IMR-90 (cell line): ENCODE data around the gene TADA2A. TPM values are rescaled to one million over a fixed set of nuclear protein-coding genes. Genes with fewer than 3 reads are reported as not detected.

Experiments
- ATAC-seq: fragments of 200-7000 bp; cut with Tn5 transposase; 2 replicates; pipeline ENCODE4 v1.9.1; 2020; ENCODE audit warnings: low read depth, mild to moderate bottlenecking, moderate library complexity
- BruUV-seq: library from RNA; stranded (reverse); fragments of 400-500 nt; replicated peaks from 2 replicates; lab custom pipeline; 2021; lab: Mats Ljungman, UMichigan
- CTCF ChIA-PET: fragments of 300-600 bp; formaldehyde crosslinking; extraction: SDS; loops from one replicate; lab custom pipeline; 2021; ENCODE audit warnings: antibody characterized with exemption; lab: Yijun Ruan, JAX
- POLR2A ChIA-PET: fragments of 300-600 bp; sonication (Branson Sonifier 250); formaldehyde crosslinking; loops from one replicate; lab custom pipeline; 2022; ENCODE audit warnings: antibody characterized with exemption; ENCODE audit not compliant: unreplicated experiment; lab: Charles Lee
- DNase-seq: peaks from one replicate; pipeline ENCODE4 v3.0.0; 2013
- H2AFZ ChIP-seq: replicated peaks from 2 replicates; pipeline ENCODE3; 2013; ENCODE audit warnings: low read length, mild to moderate bottlenecking; ENCODE audit not compliant: poor library complexity
- H2AK5ac ChIP-seq: 2 replicates; pipeline ENCODE4 v1.6.1; 2013; ENCODE audit warnings: low read depth, low read length, inconsistent platforms
- H2AK9ac ChIP-seq: replicated peaks from 2 replicates; pipeline ENCODE3; 2013; ENCODE audit warnings: mild to moderate bottlenecking, low read depth, low read length, moderate library complexity; ENCODE audit not compliant: poor library complexity
- H2BK120ac ChIP-seq: 2 replicates; pipeline ENCODE4 v1.6.1; 2013; ENCODE audit warnings: low read depth, low read length, inconsistent platforms
- H2BK15ac ChIP-seq: 3 replicates; pipeline ENCODE4 v1.6.1; 2013; ENCODE audit warnings: low read depth, low read length, inconsistent platforms
- H2BK20ac ChIP-seq: 2 replicates; pipeline ENCODE4 v1.6.1; 2013; ENCODE audit warnings: low read depth, mild to moderate bottlenecking, inconsistent platforms, low read length, moderate library complexity
- H2BK5ac ChIP-seq: 2 replicates; pipeline ENCODE4 v1.6.1; 2013; ENCODE audit warnings: mild to moderate bottlenecking, low read depth, low read length, inconsistent platforms; ENCODE audit not compliant: poor library complexity, severe bottlenecking
- H3K14ac ChIP-seq: replicated peaks from 2 replicates; pipeline ENCODE4 v1.6.1; 2013; ENCODE audit warnings: low read depth, low read length, inconsistent platforms
- H3K18ac ChIP-seq: 2 replicates; pipeline ENCODE4 v1.6.1; 2013; ENCODE audit warnings: low read depth, low read length, control low read depth
- H3K23ac ChIP-seq: 2 replicates; pipeline ENCODE4 v1.6.1; 2013; ENCODE audit warnings: low read depth, low read length, inconsistent platforms
- H3K27ac ChIP-seq: 2 replicates; pipeline ENCODE4 v1.5.1; 2013; ENCODE audit warnings: mild to moderate bottlenecking, control low read depth, low read length; ENCODE audit not compliant: insufficient read depth
- H3K27me3 ChIP-seq: 2 replicates; pipeline ENCODE4 v1.6.1; 2013; ENCODE audit warnings: low read length; ENCODE audit not compliant: control insufficient read depth, insufficient read depth
- H3K36me3 ChIP-seq: 2 replicates; pipeline ENCODE4 v1.6.1; 2013; ENCODE audit warnings: low read length, mixed read lengths; ENCODE audit not compliant: control insufficient read depth, insufficient read depth
- H3K4ac ChIP-seq: 2 replicates; pipeline ENCODE4 v1.6.1; 2013; ENCODE audit warnings: low read depth, low read length, inconsistent platforms
- H3K4me1 ChIP-seq: 2 replicates; pipeline ENCODE4 v1.6.1; 2013; ENCODE audit warnings: low read length, mixed read lengths; ENCODE audit not compliant: control insufficient read depth, insufficient read depth
- H3K4me2 ChIP-seq: 2 replicates; pipeline ENCODE4 v1.6.1; 2013; ENCODE audit warnings: low read depth, mild to moderate bottlenecking, control low read depth, low read length, moderate library complexity
- H3K4me3 ChIP-seq: 2 replicates; pipeline ENCODE4 v1.5.1; 2013; ENCODE audit warnings: low read depth, mild to moderate bottlenecking, control low read depth, low read length, moderate library complexity; ENCODE audit not compliant: insufficient read depth
- H3K56ac ChIP-seq: 2 replicates; pipeline ENCODE4 v1.6.1; 2013; ENCODE audit warnings: low read length, inconsistent platforms; ENCODE audit not compliant: insufficient read depth; ENCODE audit errors: extremely low read depth
- H3K79me1 ChIP-seq, 2 experiments: 2 replicates each; pipeline ENCODE4 v1.6.1; 2013; ENCODE audit warnings: low read length in 2 of 2, inconsistent platforms in 1 of 2, low read depth in 1 of 2
- H3K9ac ChIP-seq: 2 replicates; pipeline ENCODE4 v1.6.1; 2013; ENCODE audit warnings: low read depth, low read length, control low read depth
- H3K9me1 ChIP-seq: 2 replicates; pipeline ENCODE4 v1.6.1; 2013; ENCODE audit warnings: low read length, inconsistent platforms; ENCODE audit not compliant: insufficient read depth
- H3K9me3 ChIP-seq: 2 replicates; pipeline ENCODE4 v1.6.1; 2013; ENCODE audit warnings: low read length; ENCODE audit not compliant: control insufficient read depth, insufficient read depth
- H4K20me1 ChIP-seq: 2 replicates; pipeline ENCODE4 v1.6.1; 2013; ENCODE audit warnings: low read length, inconsistent platforms; ENCODE audit not compliant: insufficient read depth
- H4K5ac ChIP-seq: 2 replicates; pipeline ENCODE4 v1.6.1; 2013; ENCODE audit warnings: mild to moderate bottlenecking, low read depth, low read length, control low read depth
- H4K8ac ChIP-seq, 2 experiments: 2 replicates each; pipeline ENCODE4 v1.6.1; 2013; ENCODE audit warnings: low read depth in 2 of 2, low read length in 2 of 2, control low read depth in 1 of 2, inconsistent platforms in 1 of 2
- H4K91ac ChIP-seq: 2 replicates; pipeline ENCODE4 v1.6.1; 2013; ENCODE audit warnings: low read depth, low read length, inconsistent platforms; ENCODE audit not compliant: insufficient read depth
- BHLHE40 ChIP-seq: fragments of 150-350 bp; IDR thresholded peaks from 2 replicates; pipeline ENCODE4 v1.6.1; 2016; ENCODE audit warnings: mild to moderate bottlenecking, low read depth, low read length
- CEBPB ChIP-seq: IDR thresholded peaks from 2 replicates; pipeline ENCODE4 v1.6.1; 2012; ENCODE audit warnings: low read depth, low read length, improper control_type of control experiment
- CHD1 ChIP-seq: IDR thresholded peaks from 2 replicates; pipeline ENCODE4 v1.6.1; 2012; ENCODE audit warnings: low read depth, low read length, improper control_type of control experiment
- CTCF ChIP-seq: conservative IDR thresholded peaks from 2 replicates; pipeline ENCODE4 v1.5.1; 2012; ENCODE audit warnings: mild to moderate bottlenecking, low read depth, low read length, improper control_type of control experiment
- ELK1 ChIP-seq: fragments of 150-350 bp; IDR thresholded peaks from 2 replicates; pipeline ENCODE4 v1.6.1; 2016; ENCODE audit warnings: low read depth, mild to moderate bottlenecking, low read length, moderate library complexity, borderline replicate concordance
- FOS ChIP-seq: fragments of 150-350 bp; IDR thresholded peaks from 2 replicates; pipeline ENCODE4 v1.6.1; 2016; ENCODE audit warnings: low read depth, low read length
- MAFK ChIP-seq: IDR thresholded peaks from 2 replicates; pipeline ENCODE4 v1.6.1; 2012; ENCODE audit warnings: low read depth, low read length, improper control_type of control experiment
- MAZ ChIP-seq: IDR thresholded peaks from 2 replicates; pipeline ENCODE4 v1.6.1; 2012; ENCODE audit warnings: low read depth, mild to moderate bottlenecking, low read length, improper control_type of control experiment, moderate library complexity, borderline replicate concordance
- MXI1 ChIP-seq: IDR thresholded peaks from 2 replicates; pipeline ENCODE4 v1.6.1; 2012; ENCODE audit warnings: low read depth, mild to moderate bottlenecking, low read length, moderate library complexity, borderline replicate concordance
- NFE2L2 ChIP-seq: fragments of 150-350 bp; IDR thresholded peaks from 2 replicates; pipeline ENCODE4 v1.6.1; 2016; ENCODE audit warnings: low read depth, mild to moderate bottlenecking, low read length
- POLR2A ChIP-seq: IDR thresholded peaks from 2 replicates; pipeline ENCODE4 v1.6.1; 2012; ENCODE audit warnings: mild to moderate bottlenecking, low read depth, low read length
- RAD21 ChIP-seq: IDR thresholded peaks from 2 replicates; pipeline ENCODE4 v1.6.1; 2012; ENCODE audit warnings: low read length, improper control_type of control experiment
- RCOR1 ChIP-seq: IDR thresholded peaks from 2 replicates; pipeline ENCODE4 v1.6.1; 2012; ENCODE audit warnings: mild to moderate bottlenecking, low read length, improper control_type of control experiment; ENCODE audit not compliant: insufficient replicate concordance
- RFX5 ChIP-seq: IDR thresholded peaks from 2 replicates; pipeline ENCODE4 v1.8.0; 2012; ENCODE audit warnings: low read depth, mild to moderate bottlenecking, low read length, moderate library complexity
- SMC3 ChIP-seq: fragments of 150-350 bp; IDR thresholded peaks from 2 replicates; pipeline ENCODE4 v1.6.1; 2016; ENCODE audit warnings: low read depth, mild to moderate bottlenecking, antibody characterized with exemption, low read length, moderate library complexity
- USF2 ChIP-seq: fragments of 150-350 bp; IDR thresholded peaks from 2 replicates; pipeline ENCODE4 v1.6.1; 2017; ENCODE audit warnings: mild to moderate bottlenecking, antibody characterized with exemption, low read length, low read depth
- WGBS, 2 experiments: methylation state at CpG; one replicate each; pipeline versions ENCODE4 v1.1.5 to v1.1.7; 2013; ENCODE audit warnings: missing lambda C conversion rate in 2 of 2; ENCODE audit not compliant: insufficient read length in 1 of 2; ENCODE audit errors: extremely low coverage in 2 of 2; 5-methylcytosine and 5-hydroxymethylcytosine counted together
- dilution Hi-C: fragments of 300-500 bp; cut with HindIII; formaldehyde crosslinking; loops from one replicate; pipeline ENCODE4 v1.14.3; 2018; ENCODE audit warnings: low sequenced_read_pairs; ENCODE audit not compliant: unreplicated experiment
- in situ Hi-C: fragments of 300-500 bp; cut with MboI; formaldehyde crosslinking; loops from 3 replicates; pipeline ENCODE4 v1.14.3; 2019; ENCODE audit warnings: low sequenced_read_pairs, inconsistent platforms, mixed read lengths
- intact Hi-C: fragments of 100-400 bp; cut with micrococcal nuclease; formaldehyde crosslinking; loops from 2 replicates; pipeline ENCODE4 v1.10.0; 2022
- polyA plus RNA-seq, 3 experiments: library from polyadenylated mRNA; depleted of rRNA; stranded (reverse); fragments of >200 nt; gene quantifications; 2 replicates each; pipeline ENCODE4 v1.2.3, GENCODE V29; 2012; ENCODE audit warnings: low replicate concordance in 1 of 3
- total RNA-seq: library from RNA; depleted of rRNA; stranded (reverse); fragments of >200 nt; gene quantifications from 2 replicates; pipeline ENCODE4 v1.2.3, GENCODE V29; 2012

TADA2A gene
- total and polyA plus RNA-seq, 2 of the 4 experiments (the other 2 are of a cell fraction), result 13.1 to 19.7 TPM

- Histone ChIP-seq H3K4me2 (no peak overlapping the region), H3K4ac (no peak overlapping the region), H3K4me3 (no peak overlapping the region), H3K9me3 (no peaks in the 10 kb centered on the region), H3K4me1 (no peaks in the 10 kb centered on the region; the same call in 1 of the 2 replicates), H2BK15ac (no peak overlapping the region), H2AK5ac (no peak overlapping the region), H2BK5ac (no peak overlapping the region), H3K27ac (no peak overlapping the region), H2BK20ac (no peak overlapping the region), H3K23ac (no peak overlapping the region), H4K91ac (no peak overlapping the region), H3K79me1 (peaks cover 11 to 36% of the 10 kb centered on the region in 2 experiments), H3K27me3 (no peaks in the 10 kb centered on the region), H4K8ac (no peak overlapping the region), H4K20me1 (no peaks in the 10 kb centered on the region), H2BK120ac (no peak overlapping the region), H3K56ac (no peak overlapping the region), H4K5ac (no peak overlapping the region), H3K9ac (no peak overlapping the region), H3K9me1 (no peaks in the 10 kb centered on the region; the same call in 1 of the 2 replicates), H3K18ac (no peak overlapping the region), H3K36me3 (peaks cover 26% of the 10 kb centered on the region), H3K14ac (no peak overlapping the region), H2AFZ (no peak overlapping the region), H2AK9ac (no peak overlapping the region)
- no peak for DNase-seq
- TF ChIP-seq BHLHE40 (no peak), ELK1 (no peak), SMC3 (no peak), CTCF (no peak), CHD1 (no peak), MAFK (no peak), FOS (no peak), RCOR1 (no peak), CEBPB (no peak), NFE2L2 (no peak), MAZ (no peak), RAD21 (no peak), RFX5 (no peak), USF2 (no peak), MXI1 (no peak), POLR2A (no peak)
- CTCF ChIA-PET, result no interaction called here
- BruUV-seq, result no TSS peak
- POLR2A ChIA-PET, result interaction anchor here (0.6 kb wide), 1 partner anchor 17 kb away, joined by 6 read pairs; no protein-coding TSS in a partner anchor
- dilution Hi-C loops (no loop called here), in situ Hi-C loops (no loop called here), intact Hi-C loops (no loop called here)
- no CpG with 5 or more reads among the region's 1 CpG for WGBS, 2 experiments
- no peak for ATAC-seq
These were observed 18.6 kb downstream of the TADA2A start for GRCh38 chr17:37425268-37425667.
